GM21619 (cell line): ENCODE results near the gene NHLH1.

Source experiments
- ATAC-seq: cut with Tn5 transposase; IDR thresholded peaks from one replicate; pipeline ENCODE4 v1.9.1; 2021; ENCODE audit not compliant: unreplicated experiment

Gene NHLH1

DNA sequence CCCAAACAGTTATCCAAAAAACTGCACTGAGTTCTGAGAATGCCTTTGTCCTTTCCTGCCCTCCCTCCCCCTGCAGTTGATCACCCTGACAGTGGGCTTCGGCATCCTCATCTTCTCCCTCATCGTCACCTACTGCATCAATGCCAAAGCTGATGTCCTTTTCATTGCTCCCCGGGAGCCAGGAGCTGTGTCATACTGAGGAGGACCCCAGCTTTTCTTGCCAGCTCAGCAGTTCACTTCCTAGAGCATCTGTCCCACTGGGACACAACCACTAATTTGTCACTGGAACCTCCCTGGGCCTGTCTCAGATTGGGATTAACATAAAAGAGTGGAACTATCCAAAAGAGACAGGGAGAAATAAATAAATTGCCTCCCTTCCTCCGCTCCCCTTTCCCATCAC, 8.8 kb upstream of the NHLH1 start:
- ATAC-seq: no peak

GRCh38 chr1:160359559-160360226, 7.2 kb upstream of the NHLH1 start:
- ATAC-seq: no peak

GRCh38 chr1:160360227-160360695, 6.6 kb upstream of the NHLH1 start:
- ATAC-seq: no peak

GRCh38 chr1:160361199-160361598, 5.7 kb upstream of the NHLH1 start:
- ATAC-seq: no peak

DNA sequence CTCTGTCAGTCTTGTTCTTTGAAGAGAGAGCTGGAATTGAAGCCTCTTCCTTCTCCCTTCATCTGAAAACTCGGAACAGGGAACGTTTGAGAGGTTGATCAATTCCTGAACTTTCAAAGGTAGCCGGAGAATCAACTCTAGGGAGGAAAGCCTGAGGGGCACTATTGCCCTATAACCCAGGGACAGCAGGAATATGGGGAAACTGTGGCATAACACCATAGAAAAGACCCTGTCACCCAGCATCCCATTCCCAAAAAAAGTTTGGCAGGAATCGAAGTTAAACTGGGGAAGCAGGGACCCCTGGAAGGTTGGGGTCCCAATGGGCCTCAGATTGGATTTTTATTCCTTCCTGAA, 5.1 kb upstream of the NHLH1 start:
- ATAC-seq: no peak

DNA sequence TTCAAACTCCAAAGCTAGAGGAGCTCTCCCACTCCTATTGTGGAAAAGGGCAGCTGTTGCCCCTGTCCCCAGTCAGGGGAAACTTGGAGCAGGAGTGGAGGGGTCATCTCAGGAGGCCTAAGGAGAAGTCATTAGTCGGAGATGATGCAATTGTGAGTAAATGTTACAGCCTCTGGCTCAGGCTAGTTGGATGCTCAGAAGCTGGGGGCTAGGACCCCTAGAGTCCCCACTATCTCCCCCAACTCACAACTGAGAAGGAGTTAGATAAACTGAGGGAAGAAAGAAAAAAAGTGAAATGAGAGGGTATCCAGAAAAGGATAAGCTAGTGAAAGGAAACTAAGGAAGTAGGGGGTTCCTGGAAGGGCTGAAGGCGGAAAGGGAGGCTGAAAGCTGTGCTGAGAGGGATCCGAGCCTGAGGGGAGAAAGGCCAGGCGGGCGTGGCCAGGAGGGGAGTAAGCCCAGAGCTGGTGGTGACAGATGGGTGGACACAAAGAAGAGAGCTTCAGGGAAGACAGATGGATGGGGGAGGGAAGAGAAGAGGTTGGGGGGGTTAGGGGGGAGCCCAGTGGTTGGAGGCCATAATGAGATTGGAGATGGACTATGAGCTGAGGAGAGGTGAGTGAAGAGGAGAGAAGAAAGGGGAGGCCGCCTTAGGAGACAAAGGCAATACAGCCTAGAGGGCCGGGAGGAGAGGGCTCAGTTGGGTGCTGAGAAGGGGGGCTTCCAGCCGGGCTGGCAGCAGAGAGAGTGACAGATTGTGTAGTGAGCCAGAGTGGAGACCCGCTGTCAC, 4.5 kb upstream of the NHLH1 start:
- ATAC-seq: no peak

GRCh38 chr1:160363010-160363409, 3.9 kb upstream of the NHLH1 start:
- ATAC-seq: no peak

- no peak for ATAC-seq
These were observed 2.7 kb upstream of the NHLH1 start for GRCh38 chr1:160363951-160364735.

DNA sequence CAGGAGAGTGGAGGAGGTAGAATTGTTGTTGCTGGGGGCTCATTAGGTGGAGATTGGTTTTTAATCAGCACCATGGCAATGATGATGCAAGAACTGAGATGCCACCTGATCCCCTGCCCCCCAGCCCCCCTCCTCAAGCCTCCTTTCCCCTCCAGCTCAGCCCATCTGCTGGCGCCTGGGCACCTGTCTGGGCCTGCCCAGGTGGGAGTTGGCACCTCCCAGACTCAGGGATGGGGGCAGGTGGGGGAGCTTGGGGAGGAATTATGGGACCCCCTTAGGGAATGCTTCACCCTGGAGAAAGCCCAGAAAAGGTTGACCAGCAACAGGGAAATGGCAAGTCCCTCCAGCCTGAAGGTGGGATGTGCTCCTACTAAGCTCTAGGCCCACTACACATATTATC, 1.5 kb upstream of the NHLH1 start:
- no peak for ATAC-seq

DNA sequence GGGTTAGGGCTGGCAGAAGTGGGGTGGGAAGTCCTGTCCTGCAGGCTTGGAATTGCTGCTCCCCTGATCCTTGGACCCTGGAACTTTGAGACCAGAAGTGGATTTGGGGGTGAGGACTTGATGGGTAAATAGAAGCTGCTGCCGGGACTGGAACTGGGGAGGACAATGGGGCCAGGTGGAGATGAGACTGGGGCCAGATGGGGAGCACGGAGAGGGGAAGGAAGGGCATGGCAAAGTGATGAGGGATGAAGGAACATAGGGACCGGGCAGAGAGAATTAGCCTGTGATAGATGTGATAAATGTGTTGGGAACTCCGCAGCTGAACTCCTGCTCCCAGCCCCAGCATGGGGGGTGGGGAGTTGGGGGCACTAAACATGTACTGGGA, 637 bp downstream of the NHLH1 start:
- no peak for ATAC-seq

DNA sequence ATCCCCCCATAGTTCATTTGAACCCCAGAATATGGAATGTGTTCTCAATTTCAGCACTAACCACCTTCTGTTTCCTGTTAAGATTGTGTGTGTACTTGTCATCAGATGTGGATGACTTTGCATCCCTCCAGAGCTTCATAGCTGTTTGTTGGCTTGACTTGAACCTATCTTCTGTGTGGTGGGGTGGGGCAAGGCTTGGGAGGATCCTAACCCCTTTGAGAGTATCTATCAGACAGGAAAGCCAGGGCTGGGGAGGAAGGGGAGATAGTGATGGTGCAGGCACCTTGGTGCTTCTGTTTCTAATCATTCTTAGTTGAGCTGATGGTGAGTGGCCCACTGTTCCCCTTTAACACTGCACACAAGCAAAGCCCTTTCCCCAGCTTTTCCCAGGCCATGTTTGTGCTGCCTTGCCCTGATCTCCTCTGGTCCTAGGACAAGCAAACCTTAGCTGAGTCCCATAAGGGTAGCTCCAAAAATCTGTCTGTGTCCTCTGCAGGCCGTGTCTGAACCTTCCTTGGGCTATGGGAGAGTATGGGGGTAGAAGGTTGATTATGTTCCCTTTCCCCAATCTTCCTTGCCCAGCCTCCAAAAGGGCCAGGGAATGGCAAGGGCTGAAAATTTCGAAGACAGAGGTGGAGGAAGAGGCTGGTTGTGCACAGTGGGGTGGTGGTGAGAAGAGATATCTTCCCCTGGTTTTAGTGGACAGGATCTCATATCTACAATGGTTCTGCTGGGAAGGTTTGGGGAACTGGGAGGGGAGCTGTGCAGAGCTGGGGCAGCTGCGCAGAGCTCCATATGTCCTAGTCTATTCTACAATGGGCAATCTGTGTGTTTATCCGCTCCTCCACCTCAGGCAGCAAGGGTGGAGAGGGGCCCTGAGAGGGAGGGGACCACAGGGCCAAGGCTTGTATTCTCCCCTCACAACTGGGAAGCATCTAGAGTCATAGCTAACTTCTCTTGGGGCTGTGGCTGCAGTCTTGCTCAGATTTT, 1.4 kb downstream of the NHLH1 start:
- ATAC-seq: no peak

DNA sequence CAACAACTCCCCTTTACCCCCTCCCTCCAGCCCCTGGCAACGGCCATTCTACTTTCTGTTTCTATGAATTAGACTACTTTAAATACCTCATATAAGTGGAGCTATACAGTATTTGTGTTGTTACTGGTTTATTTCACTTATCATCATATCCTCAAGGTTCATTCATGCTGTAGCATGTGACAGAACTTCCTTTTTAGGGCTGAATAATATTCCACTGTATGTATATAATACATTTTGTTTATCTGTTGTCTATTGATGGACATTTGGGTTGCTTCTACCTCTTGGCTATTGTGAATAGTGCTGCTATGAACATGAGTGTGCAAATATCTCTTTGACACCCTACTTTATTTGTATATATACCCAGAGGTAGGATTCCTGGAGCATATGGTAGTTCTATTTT, 2.2 kb downstream of the NHLH1 start:
- ATAC-seq: no peak

DNA sequence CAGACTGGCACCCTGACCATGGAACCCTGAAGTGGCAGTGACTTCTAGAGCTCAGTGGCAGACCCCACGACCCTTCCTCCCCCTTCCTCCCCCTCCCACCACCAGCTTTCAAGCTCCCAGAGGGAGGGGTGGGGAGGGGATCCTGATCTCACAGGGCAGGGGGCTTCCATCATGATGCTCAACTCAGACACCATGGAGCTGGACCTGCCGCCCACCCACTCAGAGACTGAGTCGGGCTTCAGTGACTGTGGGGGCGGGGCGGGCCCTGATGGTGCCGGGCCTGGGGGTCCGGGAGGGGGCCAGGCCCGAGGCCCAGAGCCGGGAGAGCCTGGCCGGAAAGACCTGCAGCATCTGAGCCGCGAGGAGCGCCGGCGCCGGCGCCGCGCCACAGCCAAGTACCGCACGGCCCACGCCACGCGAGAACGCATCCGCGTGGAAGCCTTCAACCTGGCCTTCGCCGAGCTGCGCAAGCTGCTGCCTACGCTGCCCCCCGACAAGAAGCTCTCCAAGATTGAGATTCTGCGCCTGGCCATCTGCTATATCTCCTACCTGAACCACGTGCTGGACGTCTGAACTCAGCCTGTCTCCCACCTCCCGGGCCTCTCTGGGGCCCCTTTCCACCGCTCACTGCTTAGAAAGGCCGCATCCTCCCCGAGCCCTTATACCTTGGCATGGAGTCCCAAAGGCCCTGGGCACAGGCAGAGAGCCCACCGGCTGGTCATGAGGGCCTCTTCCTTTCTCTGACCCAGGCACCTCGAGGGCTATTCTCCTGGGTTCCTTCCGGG, 3.9 kb downstream of the NHLH1 start:
- no peak for ATAC-seq

DNA sequence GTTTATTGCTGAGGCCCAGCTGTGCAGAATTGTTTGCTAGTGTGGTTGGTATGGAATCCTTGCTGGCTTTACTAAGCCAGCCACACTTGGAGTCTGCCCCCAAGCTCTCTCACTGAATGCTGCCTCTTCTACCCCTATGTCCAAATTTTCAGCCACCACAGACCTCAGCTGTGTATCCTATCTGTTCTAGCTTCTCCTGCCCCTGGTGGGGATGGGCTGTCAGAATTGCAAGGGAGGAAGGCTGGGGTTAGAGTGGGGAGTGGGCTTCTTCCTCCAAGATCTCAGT, 4.4 kb downstream of the NHLH1 start:
- no peak for ATAC-seq

DNA sequence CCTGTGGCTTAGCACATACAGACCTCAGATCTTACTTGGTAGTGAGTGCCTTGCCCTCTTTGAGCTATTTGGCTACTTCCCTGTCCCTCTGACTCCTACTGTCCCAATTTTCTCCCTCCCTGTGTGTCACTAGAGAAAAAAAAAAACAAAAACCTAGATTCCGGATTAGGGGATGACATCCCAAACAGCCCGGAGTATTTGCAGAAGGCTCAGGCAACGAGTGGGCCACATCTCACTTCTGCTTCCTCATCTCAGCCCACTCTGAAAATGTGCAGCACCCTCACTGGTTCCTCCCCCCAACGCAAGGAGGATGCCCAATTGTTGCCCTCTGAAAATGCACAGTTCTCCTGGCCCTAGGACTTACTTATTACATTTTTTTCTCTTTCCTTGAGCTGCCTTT, 4.9 kb downstream of the NHLH1 start:
- ATAC-seq: no peak

GRCh38 chr1:160373696-160374095, 6.8 kb downstream of the NHLH1 start:
- ATAC-seq: no peak

DNA sequence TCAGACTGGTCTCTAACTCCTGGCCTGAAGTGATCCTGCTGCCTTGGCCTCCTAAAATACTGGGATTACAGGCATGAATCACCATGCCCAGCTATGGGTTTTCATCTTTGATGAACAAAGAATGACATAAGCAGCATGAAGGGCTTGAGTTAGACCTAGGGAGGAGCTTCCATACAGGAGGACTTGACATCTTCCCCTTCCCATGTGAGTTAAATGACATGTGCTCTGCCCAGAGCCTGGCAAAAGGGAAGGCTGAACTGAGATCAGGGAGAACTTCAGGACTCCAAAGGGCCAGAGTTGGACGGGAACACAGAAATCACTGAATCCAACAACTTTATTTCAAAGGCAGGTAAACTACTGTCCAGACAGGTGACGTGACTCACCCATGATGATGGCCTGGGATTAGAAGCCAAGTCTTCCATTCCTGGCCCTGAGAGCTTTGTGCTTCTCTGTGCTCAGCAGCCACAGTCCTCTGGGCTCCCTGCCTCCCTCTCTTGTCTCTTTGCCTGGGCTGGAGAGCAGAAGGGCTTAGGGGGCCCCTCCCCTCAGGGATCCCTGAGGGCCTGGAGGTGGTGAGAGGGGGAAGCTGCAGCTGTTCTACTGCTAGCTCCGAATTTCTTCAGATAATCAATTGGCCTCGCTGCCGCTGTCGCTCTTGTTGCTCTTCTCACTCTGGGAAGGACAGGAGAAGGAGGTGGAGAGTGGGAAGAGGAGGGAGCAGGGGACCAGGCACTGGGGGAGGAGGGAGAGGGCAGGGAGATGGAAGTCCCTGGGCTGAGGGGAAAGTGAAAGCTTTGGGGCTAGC, 7.6 kb downstream of the NHLH1 start:
- ATAC-seq: no peak

GRCh38 chr1:160375788-160376524, 9.1 kb downstream of the NHLH1 start:
- ATAC-seq: no peak
